Measurements from ENCODE around the gene NOP14.
"Not testable (repeated sequence)": the region's sequence is repeated elsewhere in the genome, so short reads cannot be mapped to it uniquely, and the experiment has no call there.

DNA sequence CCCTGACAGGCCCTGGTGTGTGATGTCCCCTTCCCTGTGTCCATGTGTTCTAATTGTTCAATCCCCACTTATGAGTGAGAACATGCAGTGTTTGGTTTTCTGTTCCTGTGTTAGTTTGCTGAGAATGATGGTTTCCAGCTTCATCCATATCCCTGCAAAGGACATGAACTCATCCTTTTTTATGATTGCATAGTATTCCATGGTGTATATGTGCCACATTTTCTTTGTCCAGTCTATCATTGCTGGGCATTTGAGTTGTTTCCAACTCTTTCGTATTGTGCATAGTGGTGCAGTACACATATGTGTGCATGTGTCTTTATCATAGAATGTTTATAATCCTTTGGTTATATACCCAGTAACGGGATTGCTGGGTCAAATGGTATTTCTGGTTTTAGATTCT is 46.5 kb downstream of the NOP14 start:
- TF ChIP-seq, protein P1, sequence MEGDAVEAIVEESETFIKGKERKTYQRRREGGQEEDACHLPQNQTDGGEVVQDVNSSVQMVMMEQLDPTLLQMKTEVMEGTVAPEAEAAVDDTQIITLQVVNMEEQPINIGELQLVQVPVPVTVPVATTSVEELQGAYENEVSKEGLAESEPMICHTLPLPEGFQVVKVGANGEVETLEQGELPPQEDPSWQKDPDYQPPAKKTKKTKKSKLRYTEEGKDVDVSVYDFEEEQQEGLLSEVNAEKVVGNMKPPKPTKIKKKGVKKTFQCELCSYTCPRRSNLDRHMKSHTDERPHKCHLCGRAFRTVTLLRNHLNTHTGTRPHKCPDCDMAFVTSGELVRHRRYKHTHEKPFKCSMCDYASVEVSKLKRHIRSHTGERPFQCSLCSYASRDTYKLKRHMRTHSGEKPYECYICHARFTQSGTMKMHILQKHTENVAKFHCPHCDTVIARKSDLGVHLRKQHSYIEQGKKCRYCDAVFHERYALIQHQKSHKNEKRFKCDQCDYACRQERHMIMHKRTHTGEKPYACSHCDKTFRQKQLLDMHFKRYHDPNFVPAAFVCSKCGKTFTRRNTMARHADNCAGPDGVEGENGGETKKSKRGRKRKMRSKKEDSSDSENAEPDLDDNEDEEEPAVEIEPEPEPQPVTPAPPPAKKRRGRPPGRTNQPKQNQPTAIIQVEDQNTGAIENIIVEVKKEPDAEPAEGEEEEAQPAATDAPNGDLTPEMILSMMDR (IDR thresholded peaks at IDR 0.05; ENCODE audit: insufficient read depth, low read depth, low read length), result not testable (repeated sequence)
- TF ChIP-seq EZH2 (IDR thresholded peaks at IDR 0.05; ENCODE audit: insufficient read depth, low read length), result not testable (repeated sequence)
